B cell (primary cell): ENCODE data around the gene EGFL7.

Experiments
- CTCF ChIP-seq: fragments of 200-600 bp; IDR thresholded peaks from one replicate; pipeline ENCODE4 v1.8.0; 2022; ENCODE audit warnings: antibody characterized with exemption, mild to moderate bottlenecking
- EZH2 ChIP-seq: IDR thresholded peaks from 2 replicates; pipeline ENCODE4 v1.6.1; 2012; ENCODE audit warnings: borderline replicate concordance, low read depth, mild to moderate bottlenecking, moderate library complexity, low read length; ENCODE audit not compliant: insufficient read depth, poor library complexity, severe bottlenecking

DNA sequence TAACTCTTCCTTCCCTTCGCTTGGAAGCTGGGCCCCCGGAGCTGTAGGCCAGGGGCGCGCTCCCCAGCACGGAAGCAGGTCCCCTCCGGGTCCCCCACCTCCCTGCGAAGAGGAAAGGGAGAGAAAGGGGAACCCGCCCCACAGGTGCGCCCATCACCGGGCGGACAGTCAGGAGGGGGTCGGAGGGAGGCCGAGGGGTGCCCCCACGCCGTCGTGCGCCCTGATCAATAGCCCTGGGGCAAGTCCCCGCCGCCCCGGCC lies 23.7 kb downstream of the EGFL7 start:
- TF ChIP-seq CTCF (no peak), EZH2 (no peak)
